ENCODE results near the gene FAM83D.

Gene FAM83D

DNA sequence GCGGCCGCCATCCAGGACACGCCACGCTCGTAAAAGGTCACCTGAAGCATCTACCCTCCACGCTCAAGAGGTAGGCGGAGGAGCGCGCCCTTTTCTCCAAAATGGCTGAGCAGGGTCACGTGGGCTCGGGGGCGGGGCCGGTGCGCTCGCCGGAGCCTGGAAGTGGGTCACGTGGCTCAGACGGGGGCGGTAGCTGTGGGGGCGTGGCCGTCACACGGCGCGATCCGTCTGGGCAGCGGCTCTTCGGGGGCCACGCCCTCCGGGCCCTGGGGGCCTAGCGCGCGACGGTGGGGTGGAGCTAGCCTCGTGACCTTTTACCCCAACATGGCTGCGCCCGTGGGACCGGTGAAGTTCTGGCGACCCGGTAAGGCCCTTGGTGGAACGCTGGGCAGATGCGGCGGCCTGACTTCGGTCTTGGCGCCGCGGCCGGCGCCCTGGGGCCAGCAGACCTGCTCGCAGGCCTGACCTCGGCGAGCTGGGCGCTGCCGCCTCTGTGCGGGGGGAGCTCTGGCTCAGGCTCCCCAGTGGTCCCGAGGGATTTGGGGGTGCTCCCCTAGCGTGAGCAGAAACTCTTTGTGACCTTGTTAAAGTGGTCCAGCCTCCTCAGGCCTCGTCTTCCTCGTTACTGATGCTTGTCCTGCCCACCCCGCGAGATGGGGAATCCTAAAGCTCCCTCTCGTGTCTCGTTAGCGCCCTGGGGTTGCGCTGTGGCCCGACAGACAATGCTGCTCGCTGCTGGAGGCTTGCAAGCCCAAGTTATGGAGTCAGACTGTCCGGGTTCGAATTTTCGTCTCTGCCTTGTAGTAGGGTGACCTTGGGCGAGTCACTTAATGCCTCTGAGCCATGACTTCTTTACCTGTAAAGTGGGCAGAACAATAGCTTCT, 36.1 kb downstream of the FAM83D start, which contains the start of gene DHX35:
TSS of gene DHX35 (plus strand) at position 301 of the 884 bp plus-strand sequence. CDS start at position 325, 24 bp downstream.
- TF ChIP-seq, protein P1, sequence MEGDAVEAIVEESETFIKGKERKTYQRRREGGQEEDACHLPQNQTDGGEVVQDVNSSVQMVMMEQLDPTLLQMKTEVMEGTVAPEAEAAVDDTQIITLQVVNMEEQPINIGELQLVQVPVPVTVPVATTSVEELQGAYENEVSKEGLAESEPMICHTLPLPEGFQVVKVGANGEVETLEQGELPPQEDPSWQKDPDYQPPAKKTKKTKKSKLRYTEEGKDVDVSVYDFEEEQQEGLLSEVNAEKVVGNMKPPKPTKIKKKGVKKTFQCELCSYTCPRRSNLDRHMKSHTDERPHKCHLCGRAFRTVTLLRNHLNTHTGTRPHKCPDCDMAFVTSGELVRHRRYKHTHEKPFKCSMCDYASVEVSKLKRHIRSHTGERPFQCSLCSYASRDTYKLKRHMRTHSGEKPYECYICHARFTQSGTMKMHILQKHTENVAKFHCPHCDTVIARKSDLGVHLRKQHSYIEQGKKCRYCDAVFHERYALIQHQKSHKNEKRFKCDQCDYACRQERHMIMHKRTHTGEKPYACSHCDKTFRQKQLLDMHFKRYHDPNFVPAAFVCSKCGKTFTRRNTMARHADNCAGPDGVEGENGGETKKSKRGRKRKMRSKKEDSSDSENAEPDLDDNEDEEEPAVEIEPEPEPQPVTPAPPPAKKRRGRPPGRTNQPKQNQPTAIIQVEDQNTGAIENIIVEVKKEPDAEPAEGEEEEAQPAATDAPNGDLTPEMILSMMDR (IDR thresholded peaks at IDR 0.05; ENCODE audit: poor library complexity, severe bottlenecking): peak; percentile 62

DNA sequence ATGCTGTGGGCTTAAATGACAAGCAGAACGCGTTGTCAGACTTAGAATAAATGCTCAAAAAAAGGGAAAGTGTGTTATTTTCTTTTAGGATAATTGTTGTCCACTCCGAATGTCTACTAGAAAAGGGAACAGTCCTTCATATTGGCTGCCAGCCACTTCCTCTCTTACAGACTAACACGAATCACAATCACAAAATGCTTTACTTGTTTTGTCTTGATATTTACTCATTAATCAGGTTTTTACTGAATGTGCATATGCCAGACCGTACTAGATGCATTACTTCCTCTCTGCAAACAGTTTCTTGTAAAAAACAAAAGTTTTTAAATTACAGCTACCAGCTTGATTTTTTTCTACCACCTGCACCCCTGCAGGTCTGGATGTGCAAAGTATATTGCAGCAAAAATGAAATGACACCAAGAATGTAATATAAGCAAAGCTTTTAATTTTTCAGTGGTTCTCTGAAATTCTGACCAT, 36.7 kb downstream of the FAM83D start:
- ATAC-seq (ENCODE audit: low read depth) (no peak), DNase-seq (ENCODE audit: low spot score) (no peak)
- Histone ChIP-seq H3K4me3 (ENCODE audit: severe bottlenecking) (peak overlapping the region; percentile 94), H3K36me3 (ENCODE audit: low read depth) (peaks cover 17% of the 10 kb centered on the region), H3K27me3 (ENCODE audit: insufficient read depth, poor library complexity, severe bottlenecking) (no peaks in the 10 kb centered on the region), H3K9me3 (ENCODE audit: severe bottlenecking) (no peaks in the 10 kb centered on the region), H3K4me1 (ENCODE audit: insufficient read depth, poor library complexity, severe bottlenecking) (peaks cover 15% of the 10 kb centered on the region), H3K27ac (ENCODE audit: poor library complexity, severe bottlenecking) (peak overlapping the region; percentile 60)
- TF ChIP-seq, protein P1 (IDR thresholded peaks at IDR 0.05; ENCODE audit: poor library complexity, severe bottlenecking): peak; percentile 40

More for the DNA sequence above, 36.1 kb downstream of the FAM83D start, which contains the start of gene DHX35:
- DNase-seq (ENCODE audit: low spot score): peak; percentile 100
- no peaks in the 10 kb centered on the region for H3K9me3 ChIP-seq (ENCODE audit: severe bottlenecking)
- peak; percentile 95 for ATAC-seq (ENCODE audit: low read depth)
- H3K4me3 ChIP-seq (ENCODE audit: severe bottlenecking): peak within 1 kb of the TSS; percentile 94
- peaks cover 17% of the 10 kb centered on the region for H3K36me3 ChIP-seq (ENCODE audit: low read depth)
- peaks cover 15% of the 10 kb centered on the region for H3K4me1 ChIP-seq (ENCODE audit: insufficient read depth, poor library complexity, severe bottlenecking)
- no peaks in the 10 kb centered on the region for H3K27me3 ChIP-seq (ENCODE audit: insufficient read depth, poor library complexity, severe bottlenecking)
- H3K27ac ChIP-seq (ENCODE audit: poor library complexity, severe bottlenecking): peak within 1 kb of the TSS; percentile 60

DNA sequence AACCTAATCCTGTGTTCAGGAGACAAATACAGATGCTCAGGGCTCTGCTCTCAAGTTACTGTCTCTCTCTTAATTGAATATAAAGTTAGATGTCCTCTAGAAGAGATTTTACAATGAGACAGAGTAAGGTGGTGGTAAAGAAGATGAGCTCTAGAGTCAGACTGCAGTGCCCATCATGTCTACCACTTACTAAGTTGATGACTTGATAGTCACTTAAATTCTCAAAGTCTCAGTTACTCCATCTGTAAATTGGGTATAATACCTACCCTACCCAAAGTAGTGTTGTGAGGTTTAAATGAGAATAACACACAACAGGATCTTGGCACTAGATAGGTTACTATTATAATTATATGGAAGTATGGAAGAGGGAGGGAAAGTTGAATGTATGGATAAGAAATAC, 37.5 kb downstream of the FAM83D start:
- H3K9me3 ChIP-seq (ENCODE audit: severe bottlenecking): no peaks in the 10 kb centered on the region
- ATAC-seq (ENCODE audit: low read depth) (no peak), DNase-seq (ENCODE audit: low spot score) (no peak)
- peaks cover 15% of the 10 kb centered on the region for H3K4me1 ChIP-seq (ENCODE audit: insufficient read depth, poor library complexity, severe bottlenecking)
- H3K4me3 ChIP-seq (ENCODE audit: severe bottlenecking): no peak overlapping the region
- H3K27me3 ChIP-seq (ENCODE audit: insufficient read depth, poor library complexity, severe bottlenecking): no peaks in the 10 kb centered on the region
- TF ChIP-seq, protein P1 (IDR thresholded peaks at IDR 0.05; ENCODE audit: poor library complexity, severe bottlenecking): no peak
- H3K36me3 ChIP-seq (ENCODE audit: low read depth): peaks cover 18% of the 10 kb centered on the region
- no peak overlapping the region for H3K27ac ChIP-seq (ENCODE audit: poor library complexity, severe bottlenecking)

DNA sequence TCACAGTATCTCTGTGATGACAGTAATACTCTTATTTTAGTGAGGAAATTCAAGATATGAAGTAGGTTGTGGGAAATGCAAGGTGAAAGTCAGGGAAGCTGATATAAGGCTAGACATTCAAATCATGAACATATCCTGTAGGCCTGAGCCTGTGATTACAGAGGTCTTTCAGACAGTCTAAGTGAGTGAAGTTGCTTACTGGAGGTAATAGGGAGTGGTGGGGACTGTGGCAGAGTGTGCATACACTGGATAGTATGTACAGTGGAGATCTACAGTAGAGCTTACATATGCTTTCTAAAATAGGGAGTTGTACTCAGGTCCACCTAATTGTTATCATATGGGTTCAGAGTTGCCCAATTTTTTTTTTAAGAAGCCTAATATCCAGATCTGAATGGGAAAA, 39.0 kb downstream of the FAM83D start:
- DNase-seq (ENCODE audit: low spot score) (no peak), ATAC-seq (ENCODE audit: low read depth) (no peak)
- peaks cover 33% of the 10 kb centered on the region for H3K36me3 ChIP-seq (ENCODE audit: low read depth)
- H3K4me1 ChIP-seq (ENCODE audit: insufficient read depth, poor library complexity, severe bottlenecking): peaks cover 22% of the 10 kb centered on the region
- TF ChIP-seq, protein P1 (IDR thresholded peaks at IDR 0.05; ENCODE audit: poor library complexity, severe bottlenecking): no peak
- no peak overlapping the region for H3K4me3 ChIP-seq (ENCODE audit: severe bottlenecking)
- H3K9me3 ChIP-seq (ENCODE audit: severe bottlenecking): no peaks in the 10 kb centered on the region
- H3K27me3 ChIP-seq (ENCODE audit: insufficient read depth, poor library complexity, severe bottlenecking): no peaks in the 10 kb centered on the region
- no peak overlapping the region for H3K27ac ChIP-seq (ENCODE audit: poor library complexity, severe bottlenecking)
